OCI-LY3 (cell line): ENCODE data around the gene EEF2K.

Experiments
- H2AFZ ChIP-seq: fragments of 200-600, 300-600 bp; shearing (Covaris generic); 2 replicates; pipeline ENCODE4 v1.6.0; 2014; ENCODE audit warnings: antibody characterized with exemption, low read depth, low read length
- H3K27ac ChIP-seq: fragments of 200-600, 300-600 bp; sonication (generic); 2 replicates; pipeline ENCODE4 v1.5.1; 2014; ENCODE audit warnings: mild to moderate bottlenecking, low read length, moderate library complexity, mixed read lengths
- H3K27me3 ChIP-seq: fragments of 200-600, 300-600 bp; sonication (generic); 2 replicates; pipeline ENCODE4 v1.6.1; 2014; ENCODE audit warnings: low read depth, low read length, mixed read lengths
- H3K36me3 ChIP-seq: fragments of 200-600, 300-600 bp; sonication (generic); replicated peaks from 2 replicates; pipeline ENCODE3; 2014; ENCODE audit warnings: low read depth, low read length, mixed read lengths
- H3K4me1 ChIP-seq: fragments of 300-600, 200-600 bp; sonication (generic); 2 replicates; pipeline ENCODE4 v1.6.1; 2014; ENCODE audit warnings: low read length, mixed read lengths
- H3K4me2 ChIP-seq: fragments of 200-600, 300-600 bp; sonication (generic); 2 replicates; pipeline ENCODE4 v1.6.1; 2014; ENCODE audit warnings: low read length, mixed read lengths
- H3K4me3 ChIP-seq: fragments of 300-600, 200-600 bp; sonication (generic); 2 replicates; pipeline ENCODE4 v1.5.1; 2014; ENCODE audit warnings: antibody characterized with exemption, mild to moderate bottlenecking, low read length, moderate library complexity
- H3K79me2 ChIP-seq: fragments of 300-600, 200-600 bp; shearing (Covaris generic); 2 replicates; pipeline ENCODE4 v1.6.1; 2014; ENCODE audit warnings: mild to moderate bottlenecking, low read length, mixed read lengths
- H3K9ac ChIP-seq: fragments of 300-600, 200-600 bp; shearing (Covaris generic); 2 replicates; pipeline ENCODE4 v1.6.0; 2014; ENCODE audit warnings: mild to moderate bottlenecking, low read length, moderate library complexity
- H3K9me3 ChIP-seq: fragments of 200-600, 300-600 bp; shearing (Covaris generic); 2 replicates; pipeline ENCODE4 v1.6.1; 2014; ENCODE audit warnings: low read length, mixed read lengths; ENCODE audit not compliant: insufficient read depth
- H4K20me1 ChIP-seq: fragments of 200-600, 300-600 bp; sonication (generic); 2 replicates; pipeline ENCODE4 v1.6.1; 2016; ENCODE audit warnings: low read length, mixed read lengths; ENCODE audit not compliant: insufficient read depth
- EZH2phosphoT487 ChIP-seq: fragments of 200-600 bp; shearing (Covaris generic); IDR thresholded peaks from 2 replicates; pipeline ENCODE4 v1.6.1; 2018; ENCODE audit warnings: antibody characterized with exemption, mixed run types, low read depth
- TF ChIP-seq, protein P1 (sequence below): fragments of 200-600, 300-600 bp; sonication (generic); IDR thresholded peaks from 2 replicates; pipeline ENCODE4 v1.5.1; 2014; ENCODE audit warnings: antibody characterized with exemption, low read length, low read depth

The EEF2K gene

DNA sequence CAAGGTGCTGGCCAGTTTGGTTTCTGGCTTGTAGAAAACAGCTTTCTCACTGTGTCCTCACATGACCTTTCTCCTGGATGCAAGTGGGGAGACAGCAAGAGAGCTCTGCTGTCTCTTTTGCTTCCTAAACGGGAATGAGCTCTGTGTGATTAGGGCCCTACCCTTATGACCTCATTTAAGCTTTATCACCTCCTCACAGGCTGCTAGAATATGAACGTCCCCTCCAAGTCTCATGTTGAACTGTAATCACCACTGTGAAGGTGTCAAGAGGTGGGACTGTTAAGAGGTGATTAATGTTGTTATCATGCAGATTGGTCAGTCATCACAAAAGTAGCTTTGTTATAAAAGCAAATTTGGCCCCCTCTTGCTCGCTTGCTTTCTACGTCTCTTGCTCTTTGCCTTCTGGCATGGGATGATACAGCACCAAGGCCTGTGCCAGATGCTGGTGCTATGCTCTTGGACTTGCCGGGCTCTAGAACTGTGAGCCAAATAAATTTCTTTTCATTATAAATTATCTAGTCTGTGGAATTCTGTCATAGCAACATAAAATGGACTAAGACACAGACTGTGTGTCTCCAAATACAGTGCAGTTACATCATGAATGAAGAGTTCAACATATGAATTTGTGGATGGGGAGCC, 76.3 kb downstream of the EEF2K start:
- no peak overlapping the region for H2AFZ ChIP-seq
- H3K79me2 ChIP-seq, result no peaks in the 10 kb centered on the region
- no peak overlapping the region for H3K27ac ChIP-seq
- TF ChIP-seq EZH2phosphoT487, result no peak
- TF ChIP-seq, protein P1, sequence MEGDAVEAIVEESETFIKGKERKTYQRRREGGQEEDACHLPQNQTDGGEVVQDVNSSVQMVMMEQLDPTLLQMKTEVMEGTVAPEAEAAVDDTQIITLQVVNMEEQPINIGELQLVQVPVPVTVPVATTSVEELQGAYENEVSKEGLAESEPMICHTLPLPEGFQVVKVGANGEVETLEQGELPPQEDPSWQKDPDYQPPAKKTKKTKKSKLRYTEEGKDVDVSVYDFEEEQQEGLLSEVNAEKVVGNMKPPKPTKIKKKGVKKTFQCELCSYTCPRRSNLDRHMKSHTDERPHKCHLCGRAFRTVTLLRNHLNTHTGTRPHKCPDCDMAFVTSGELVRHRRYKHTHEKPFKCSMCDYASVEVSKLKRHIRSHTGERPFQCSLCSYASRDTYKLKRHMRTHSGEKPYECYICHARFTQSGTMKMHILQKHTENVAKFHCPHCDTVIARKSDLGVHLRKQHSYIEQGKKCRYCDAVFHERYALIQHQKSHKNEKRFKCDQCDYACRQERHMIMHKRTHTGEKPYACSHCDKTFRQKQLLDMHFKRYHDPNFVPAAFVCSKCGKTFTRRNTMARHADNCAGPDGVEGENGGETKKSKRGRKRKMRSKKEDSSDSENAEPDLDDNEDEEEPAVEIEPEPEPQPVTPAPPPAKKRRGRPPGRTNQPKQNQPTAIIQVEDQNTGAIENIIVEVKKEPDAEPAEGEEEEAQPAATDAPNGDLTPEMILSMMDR, result no peak
- no peaks in the 10 kb centered on the region for H4K20me1 ChIP-seq
- H3K4me1 ChIP-seq, result no peaks in the 10 kb centered on the region
- H3K27me3 ChIP-seq, result no peaks in the 10 kb centered on the region
- H3K36me3 ChIP-seq, result peaks cover 53% of the 10 kb centered on the region
- H3K4me3 ChIP-seq, result no peak overlapping the region
- no peak overlapping the region for H3K4me2 ChIP-seq
- no peaks in the 10 kb centered on the region for H3K9me3 ChIP-seq
- H3K9ac ChIP-seq, result no peak overlapping the region

DNA sequence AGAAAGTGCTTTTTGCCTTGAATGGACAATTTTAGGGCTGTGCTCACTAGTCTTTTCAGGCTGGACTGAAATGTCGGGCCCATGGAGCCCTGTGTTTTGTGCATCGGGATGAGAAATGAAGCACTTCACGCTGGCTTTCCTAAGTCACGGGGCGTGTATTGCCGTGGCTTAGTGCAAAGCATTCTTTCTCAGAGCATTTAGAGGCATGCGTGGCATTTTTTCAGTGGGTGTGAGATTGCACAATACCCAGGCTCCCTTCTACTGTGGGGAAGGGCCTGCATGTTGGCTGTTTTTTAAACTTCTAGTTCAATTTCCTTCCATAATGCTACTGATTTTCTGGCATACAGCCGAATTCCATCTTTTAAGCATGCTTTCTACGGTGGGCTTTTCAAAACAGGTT, 78.6 kb downstream of the EEF2K start:
- no peaks in the 10 kb centered on the region for H3K9me3 ChIP-seq
- TF ChIP-seq, protein P1, result no peak
- no peak overlapping the region for H2AFZ ChIP-seq
- H3K36me3 ChIP-seq, result peaks cover 44% of the 10 kb centered on the region
- no peak overlapping the region for H3K9ac ChIP-seq
- H3K4me1 ChIP-seq, result no peaks in the 10 kb centered on the region
- no peaks in the 10 kb centered on the region for H3K79me2 ChIP-seq
- H4K20me1 ChIP-seq, result no peaks in the 10 kb centered on the region
- H3K27me3 ChIP-seq, result no peaks in the 10 kb centered on the region
- no peak overlapping the region for H3K27ac ChIP-seq
- H3K4me3 ChIP-seq, result no peak overlapping the region
- no peak overlapping the region for H3K4me2 ChIP-seq

DNA sequence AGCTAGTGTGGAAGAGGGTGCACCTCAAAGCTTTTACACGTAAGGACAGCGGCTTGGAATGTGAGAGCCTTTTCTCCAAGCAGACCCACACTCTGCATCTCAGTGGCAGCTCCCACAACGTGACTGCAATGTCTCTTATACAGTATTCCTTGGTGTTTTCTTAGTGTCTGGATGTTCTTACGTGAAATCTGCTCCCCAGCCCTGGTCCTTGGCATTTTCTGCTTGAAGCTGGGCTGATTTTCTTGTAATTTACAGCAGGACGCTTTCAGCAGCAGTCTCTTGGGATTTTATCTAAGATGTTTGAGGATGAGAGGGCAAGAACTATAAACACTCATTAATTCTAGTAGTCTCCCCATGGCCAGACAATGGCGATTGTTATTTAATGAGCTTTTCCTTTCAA, 79.0 kb downstream of the EEF2K start:
- H3K4me3 ChIP-seq, result no peak overlapping the region
- no peaks in the 10 kb centered on the region for H4K20me1 ChIP-seq
- no peaks in the 10 kb centered on the region for H3K27me3 ChIP-seq
- no peaks in the 10 kb centered on the region for H3K4me1 ChIP-seq
- peaks cover 41% of the 10 kb centered on the region for H3K36me3 ChIP-seq
- H3K4me2 ChIP-seq, result no peak overlapping the region
- no peak overlapping the region for H2AFZ ChIP-seq
- H3K9me3 ChIP-seq, result no peaks in the 10 kb centered on the region
- no peaks in the 10 kb centered on the region for H3K79me2 ChIP-seq
- no peak overlapping the region for H3K27ac ChIP-seq
- TF ChIP-seq EZH2phosphoT487, result no peak
- TF ChIP-seq, protein P1, result no peak
- no peak overlapping the region for H3K9ac ChIP-seq

DNA sequence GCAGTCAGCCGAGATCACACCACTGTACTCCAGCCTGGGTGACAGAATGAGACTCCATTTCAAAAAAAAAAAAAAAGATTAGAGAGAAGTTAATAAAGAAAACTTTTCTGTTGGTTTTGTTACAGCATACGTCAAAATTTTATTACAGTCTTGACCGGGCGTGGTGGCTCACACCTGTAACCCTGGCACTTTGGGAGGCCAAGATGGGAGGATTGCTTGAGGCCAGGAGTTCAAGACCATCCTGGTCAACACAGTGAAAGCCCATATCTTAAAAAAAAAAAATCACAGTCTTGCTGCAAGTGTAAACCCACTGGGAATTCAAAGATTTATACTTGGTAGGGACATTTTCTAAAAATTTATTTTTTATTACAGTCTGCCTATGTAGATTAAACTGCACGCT, 84.9 kb downstream of the EEF2K start:
- Histone ChIP-seq H3K4me1 (peaks cover 3% of the 10 kb centered on the region; the same call in 1 of the 2 replicates), H3K4me2 (no peak overlapping the region), H3K79me2 (no peaks in the 10 kb centered on the region), H3K4me3 (no peak overlapping the region), H4K20me1 (no peaks in the 10 kb centered on the region), H3K27me3 (no peaks in the 10 kb centered on the region), H3K9me3 (no peaks in the 10 kb centered on the region), H2AFZ (no peak overlapping the region), H3K36me3 (peaks cover 7% of the 10 kb centered on the region), H3K27ac (no peak overlapping the region), H3K9ac (no peak overlapping the region)
- no peak for TF ChIP-seq EZH2phosphoT487
- TF ChIP-seq, protein P1, result no peak
